ENCODE data around the gene KCNV2. TPM values are rescaled to one million over a fixed set of nuclear protein-coding genes. Genes with fewer than 3 reads are reported as not detected.

The KCNV2 gene
- total and polyA plus RNA-seq, 4 donors = 0.10 TPM; not detected in 3

DNA sequence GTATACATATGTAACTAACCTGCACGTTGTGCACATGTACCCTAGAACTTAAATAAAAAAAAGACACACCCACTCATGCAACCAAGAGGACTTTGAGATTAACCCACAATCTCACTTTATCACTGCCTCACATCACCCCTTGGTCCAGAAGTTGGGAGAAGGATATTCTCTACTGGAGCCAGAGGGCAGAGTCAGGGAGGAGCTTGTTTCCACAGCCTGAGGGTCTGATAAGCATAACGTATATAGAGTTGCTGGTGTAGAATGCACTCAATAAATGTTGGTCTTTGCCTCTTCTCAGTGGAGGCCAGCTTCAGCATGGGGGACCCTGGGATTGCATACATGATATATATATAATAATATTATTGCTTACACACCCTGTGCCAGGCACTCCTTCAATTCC is 10.1 kb downstream of the KCNV2 start (continued):
- TF ChIP-seq, protein P1, sequence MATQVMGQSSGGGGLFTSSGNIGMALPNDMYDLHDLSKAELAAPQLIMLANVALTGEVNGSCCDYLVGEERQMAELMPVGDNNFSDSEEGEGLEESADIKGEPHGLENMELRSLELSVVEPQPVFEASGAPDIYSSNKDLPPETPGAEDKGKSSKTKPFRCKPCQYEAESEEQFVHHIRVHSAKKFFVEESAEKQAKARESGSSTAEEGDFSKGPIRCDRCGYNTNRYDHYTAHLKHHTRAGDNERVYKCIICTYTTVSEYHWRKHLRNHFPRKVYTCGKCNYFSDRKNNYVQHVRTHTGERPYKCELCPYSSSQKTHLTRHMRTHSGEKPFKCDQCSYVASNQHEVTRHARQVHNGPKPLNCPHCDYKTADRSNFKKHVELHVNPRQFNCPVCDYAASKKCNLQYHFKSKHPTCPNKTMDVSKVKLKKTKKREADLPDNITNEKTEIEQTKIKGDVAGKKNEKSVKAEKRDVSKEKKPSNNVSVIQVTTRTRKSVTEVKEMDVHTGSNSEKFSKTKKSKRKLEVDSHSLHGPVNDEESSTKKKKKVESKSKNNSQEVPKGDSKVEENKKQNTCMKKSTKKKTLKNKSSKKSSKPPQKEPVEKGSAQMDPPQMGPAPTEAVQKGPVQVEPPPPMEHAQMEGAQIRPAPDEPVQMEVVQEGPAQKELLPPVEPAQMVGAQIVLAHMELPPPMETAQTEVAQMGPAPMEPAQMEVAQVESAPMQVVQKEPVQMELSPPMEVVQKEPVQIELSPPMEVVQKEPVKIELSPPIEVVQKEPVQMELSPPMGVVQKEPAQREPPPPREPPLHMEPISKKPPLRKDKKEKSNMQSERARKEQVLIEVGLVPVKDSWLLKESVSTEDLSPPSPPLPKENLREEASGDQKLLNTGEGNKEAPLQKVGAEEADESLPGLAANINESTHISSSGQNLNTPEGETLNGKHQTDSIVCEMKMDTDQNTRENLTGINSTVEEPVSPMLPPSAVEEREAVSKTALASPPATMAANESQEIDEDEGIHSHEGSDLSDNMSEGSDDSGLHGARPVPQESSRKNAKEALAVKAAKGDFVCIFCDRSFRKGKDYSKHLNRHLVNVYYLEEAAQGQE (IDR thresholded peaks at IDR 0.05) = no peak
- no peak for TF ChIP-seq SP1 (IDR thresholded peaks at IDR 0.05)
- TF ChIP-seq, protein P2, sequence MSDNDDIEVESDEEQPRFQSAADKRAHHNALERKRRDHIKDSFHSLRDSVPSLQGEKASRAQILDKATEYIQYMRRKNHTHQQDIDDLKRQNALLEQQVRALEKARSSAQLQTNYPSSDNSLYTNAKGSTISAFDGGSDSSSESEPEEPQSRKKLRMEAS (IDR thresholded peaks at IDR 0.05) = no peak

DNA sequence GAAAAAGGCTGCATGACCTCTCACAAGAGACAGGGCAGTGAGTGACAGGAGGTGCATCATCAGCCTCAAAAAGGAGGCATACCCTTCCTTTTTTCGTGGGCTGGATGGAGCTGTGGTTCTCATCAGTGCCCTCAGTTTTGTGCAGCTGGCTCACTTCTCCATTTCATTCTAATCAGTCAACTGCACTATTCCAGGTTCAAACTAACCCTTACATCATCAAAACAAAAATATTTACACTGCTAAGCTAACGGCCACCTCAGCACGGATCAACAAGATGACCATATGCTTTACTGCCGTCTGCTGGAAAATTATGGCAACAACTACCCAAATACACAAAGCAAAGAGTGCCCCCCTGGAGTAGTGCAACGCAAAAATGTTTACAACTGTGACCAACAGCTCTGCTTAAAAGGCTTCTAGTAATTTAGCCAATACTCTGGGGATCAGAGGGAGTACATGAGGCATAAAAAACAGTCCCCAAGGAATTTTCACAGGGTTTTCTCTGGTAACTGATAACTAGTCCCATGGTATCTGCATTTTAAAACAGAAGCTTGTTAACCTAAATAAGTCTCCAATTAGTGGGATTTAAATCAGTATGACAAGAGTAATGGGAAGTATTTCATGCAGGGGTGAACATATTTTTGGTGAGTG is 10.8 kb downstream of the KCNV2 start:
- Histone ChIP-seq H3K9ac (ENCODE audit: low read depth in 1 of 2, low read length in 2 of 2) (no peak overlapping the region), H3K27ac (ENCODE audit: low read depth in 1 of 2, low read length in 2 of 2) (no peak overlapping the region), H3K9me3 (ENCODE audit: control insufficient read depth in 4 of 4, low read length in 3 of 4) (no peaks in the 10 kb centered on the region), H3K36me3 (ENCODE audit: control insufficient read depth in 4 of 4, insufficient read depth in 3 of 4, low read depth in 1 of 4, low read length in 3 of 4) (no peaks in the 10 kb centered on the region), H3K4me3 (ENCODE audit: low read depth in 1 of 3, low read length in 3 of 3) (no peak overlapping the region), H3K4me1 (ENCODE audit: control insufficient read depth in 4 of 4, insufficient read depth in 4 of 4, low read length in 3 of 4) (peaks cover 0 to 7% (median 2%) of the 10 kb centered on the region in 4 donors), H3K27me3 (ENCODE audit: control insufficient read depth in 4 of 4, insufficient read depth in 4 of 4, low read length in 3 of 4) (no peaks in the 10 kb centered on the region)
- no peak for DNase-seq (ENCODE audit: low spot score)
- TF ChIP-seq YY1 (IDR thresholded peaks at IDR 0.05) (peak; percentile 65), FOXA2 (IDR thresholded peaks at IDR 0.05) (peak; percentile 74), EGR1 (IDR thresholded peaks at IDR 0.05; ENCODE audit: low read depth in 2 of 2) (no peak), SP1 (IDR thresholded peaks at IDR 0.05) (peak; percentile 24), GABPA (IDR thresholded peaks at IDR 0.05 in 1 of 2, conservative IDR thresholded peaks at IDR 0.05 in 1 of 2) (peak in 1 of 2 donors; percentile 11), RAD21 (IDR thresholded peaks at IDR 0.05) (peak; percentile 97 to 99), HNF4A (conservative IDR thresholded peaks at IDR 0.05) (peak; percentile 22 to 46), HNF4G (IDR thresholded peaks at IDR 0.05) (no peak), RXRA (IDR thresholded peaks at IDR 0.05) (peak; percentile 61 to 75), JUND (IDR thresholded peaks at IDR 0.05) (peak in 1 of 2 donors; percentile 35)
- TF ChIP-seq, protein P3, sequence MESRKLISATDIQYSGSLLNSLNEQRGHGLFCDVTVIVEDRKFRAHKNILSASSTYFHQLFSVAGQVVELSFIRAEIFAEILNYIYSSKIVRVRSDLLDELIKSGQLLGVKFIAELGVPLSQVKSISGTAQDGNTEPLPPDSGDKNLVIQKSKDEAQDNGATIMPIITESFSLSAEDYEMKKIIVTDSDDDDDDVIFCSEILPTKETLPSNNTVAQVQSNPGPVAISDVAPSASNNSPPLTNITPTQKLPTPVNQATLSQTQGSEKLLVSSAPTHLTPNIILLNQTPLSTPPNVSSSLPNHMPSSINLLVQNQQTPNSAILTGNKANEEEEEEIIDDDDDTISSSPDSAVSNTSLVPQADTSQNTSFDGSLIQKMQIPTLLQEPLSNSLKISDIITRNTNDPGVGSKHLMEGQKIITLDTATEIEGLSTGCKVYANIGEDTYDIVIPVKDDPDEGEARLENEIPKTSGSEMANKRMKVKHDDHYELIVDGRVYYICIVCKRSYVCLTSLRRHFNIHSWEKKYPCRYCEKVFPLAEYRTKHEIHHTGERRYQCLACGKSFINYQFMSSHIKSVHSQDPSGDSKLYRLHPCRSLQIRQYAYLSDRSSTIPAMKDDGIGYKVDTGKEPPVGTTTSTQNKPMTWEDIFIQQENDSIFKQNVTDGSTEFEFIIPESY (IDR thresholded peaks at IDR 0.05) = peak; percentile 49
- TF ChIP-seq, protein P4, sequence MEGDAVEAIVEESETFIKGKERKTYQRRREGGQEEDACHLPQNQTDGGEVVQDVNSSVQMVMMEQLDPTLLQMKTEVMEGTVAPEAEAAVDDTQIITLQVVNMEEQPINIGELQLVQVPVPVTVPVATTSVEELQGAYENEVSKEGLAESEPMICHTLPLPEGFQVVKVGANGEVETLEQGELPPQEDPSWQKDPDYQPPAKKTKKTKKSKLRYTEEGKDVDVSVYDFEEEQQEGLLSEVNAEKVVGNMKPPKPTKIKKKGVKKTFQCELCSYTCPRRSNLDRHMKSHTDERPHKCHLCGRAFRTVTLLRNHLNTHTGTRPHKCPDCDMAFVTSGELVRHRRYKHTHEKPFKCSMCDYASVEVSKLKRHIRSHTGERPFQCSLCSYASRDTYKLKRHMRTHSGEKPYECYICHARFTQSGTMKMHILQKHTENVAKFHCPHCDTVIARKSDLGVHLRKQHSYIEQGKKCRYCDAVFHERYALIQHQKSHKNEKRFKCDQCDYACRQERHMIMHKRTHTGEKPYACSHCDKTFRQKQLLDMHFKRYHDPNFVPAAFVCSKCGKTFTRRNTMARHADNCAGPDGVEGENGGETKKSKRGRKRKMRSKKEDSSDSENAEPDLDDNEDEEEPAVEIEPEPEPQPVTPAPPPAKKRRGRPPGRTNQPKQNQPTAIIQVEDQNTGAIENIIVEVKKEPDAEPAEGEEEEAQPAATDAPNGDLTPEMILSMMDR (IDR thresholded peaks at IDR 0.05; ENCODE audit: low read depth, low read length, missing input control) = peak; percentile 86
- TF ChIP-seq, protein P1 (IDR thresholded peaks at IDR 0.05) = no peak
- TF ChIP-seq, protein P5, sequence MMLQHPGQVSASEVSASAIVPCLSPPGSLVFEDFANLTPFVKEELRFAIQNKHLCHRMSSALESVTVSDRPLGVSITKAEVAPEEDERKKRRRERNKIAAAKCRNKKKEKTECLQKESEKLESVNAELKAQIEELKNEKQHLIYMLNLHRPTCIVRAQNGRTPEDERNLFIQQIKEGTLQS (IDR thresholded peaks at IDR 0.05) = peak; percentile 77
- WGBS = 9% methylated on average over 5 of the region's 5 CpGs

Data from liver (tissue), 9 donors.